ENCODE data around the gene LUC7L3. TPM values are rescaled to one million over a fixed set of nuclear protein-coding genes. Genes with fewer than 3 reads are reported as not detected.

The LUC7L3 gene
- total RNA-seq, 1 experiment from 2014 or later, result 136 TPM

DNA sequence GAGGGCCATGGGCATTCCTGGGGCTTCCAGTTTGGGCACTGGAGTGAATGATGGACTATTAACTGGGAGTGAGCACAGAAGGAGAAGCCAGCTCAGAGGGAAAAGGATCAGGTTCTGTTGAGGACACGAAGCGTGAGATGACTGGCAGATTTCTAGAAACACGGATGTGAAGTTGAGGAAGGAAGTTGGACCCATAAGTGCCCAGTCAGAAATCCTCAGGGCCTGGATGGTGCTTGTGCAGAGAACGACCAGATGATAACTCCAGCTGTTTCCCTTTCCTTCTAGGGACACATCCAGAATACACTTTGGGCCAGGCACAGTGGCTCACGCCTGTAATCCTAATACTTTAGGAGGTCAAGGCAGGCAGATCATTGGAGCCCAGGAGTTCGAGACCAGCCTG is 71.2 kb downstream of the LUC7L3 start:
- Histone ChIP-seq H3K4me1 (ENCODE audit: control insufficient read depth, insufficient read depth, low read length) (no peaks in the 10 kb centered on the region), H3K9me3 (ENCODE audit: control insufficient read depth, insufficient read depth, low read depth, low read length) (no peaks in the 10 kb centered on the region), H3K27me3 (ENCODE audit: control insufficient read depth, insufficient read depth, low read length) (no peaks in the 10 kb centered on the region), H3K27ac (ENCODE audit: low read length) (no peak overlapping the region), H3K36me3 (ENCODE audit: control insufficient read depth, insufficient read depth, low read length) (no peaks in the 10 kb centered on the region), H3K4me3 (ENCODE audit: low read depth in 2 of 2, low read length in 2 of 2) (no peak overlapping the region)
- no peak for DNase-seq (ENCODE audit: low read depth, low spot score)
- in situ Hi-C loops (cut with HindIII; ENCODE audit: low pct_unique_long_range_greater_than_20kb, low sequenced_read_pairs) (no loop called here), intact Hi-C loops (cut with micrococcal nuclease; ENCODE audit: unreplicated experiment) (no loop called here)
- TF ChIP-seq POLR2AphosphoS5 (IDR thresholded peaks at IDR 0.05; ENCODE audit: low read depth, low read length), result no peak
- TF ChIP-seq SIN3A (IDR thresholded peaks at IDR 0.05; ENCODE audit: borderline replicate concordance, insufficient read depth, low read depth, low read length), result no peak
- TF ChIP-seq, protein P1, sequence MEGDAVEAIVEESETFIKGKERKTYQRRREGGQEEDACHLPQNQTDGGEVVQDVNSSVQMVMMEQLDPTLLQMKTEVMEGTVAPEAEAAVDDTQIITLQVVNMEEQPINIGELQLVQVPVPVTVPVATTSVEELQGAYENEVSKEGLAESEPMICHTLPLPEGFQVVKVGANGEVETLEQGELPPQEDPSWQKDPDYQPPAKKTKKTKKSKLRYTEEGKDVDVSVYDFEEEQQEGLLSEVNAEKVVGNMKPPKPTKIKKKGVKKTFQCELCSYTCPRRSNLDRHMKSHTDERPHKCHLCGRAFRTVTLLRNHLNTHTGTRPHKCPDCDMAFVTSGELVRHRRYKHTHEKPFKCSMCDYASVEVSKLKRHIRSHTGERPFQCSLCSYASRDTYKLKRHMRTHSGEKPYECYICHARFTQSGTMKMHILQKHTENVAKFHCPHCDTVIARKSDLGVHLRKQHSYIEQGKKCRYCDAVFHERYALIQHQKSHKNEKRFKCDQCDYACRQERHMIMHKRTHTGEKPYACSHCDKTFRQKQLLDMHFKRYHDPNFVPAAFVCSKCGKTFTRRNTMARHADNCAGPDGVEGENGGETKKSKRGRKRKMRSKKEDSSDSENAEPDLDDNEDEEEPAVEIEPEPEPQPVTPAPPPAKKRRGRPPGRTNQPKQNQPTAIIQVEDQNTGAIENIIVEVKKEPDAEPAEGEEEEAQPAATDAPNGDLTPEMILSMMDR (IDR thresholded peaks at IDR 0.05), result no peak
- TF ChIP-seq TCF7L2 (IDR thresholded peaks at IDR 0.05; ENCODE audit: low read depth, low read length), result no peak
- TF ChIP-seq, protein P2, sequence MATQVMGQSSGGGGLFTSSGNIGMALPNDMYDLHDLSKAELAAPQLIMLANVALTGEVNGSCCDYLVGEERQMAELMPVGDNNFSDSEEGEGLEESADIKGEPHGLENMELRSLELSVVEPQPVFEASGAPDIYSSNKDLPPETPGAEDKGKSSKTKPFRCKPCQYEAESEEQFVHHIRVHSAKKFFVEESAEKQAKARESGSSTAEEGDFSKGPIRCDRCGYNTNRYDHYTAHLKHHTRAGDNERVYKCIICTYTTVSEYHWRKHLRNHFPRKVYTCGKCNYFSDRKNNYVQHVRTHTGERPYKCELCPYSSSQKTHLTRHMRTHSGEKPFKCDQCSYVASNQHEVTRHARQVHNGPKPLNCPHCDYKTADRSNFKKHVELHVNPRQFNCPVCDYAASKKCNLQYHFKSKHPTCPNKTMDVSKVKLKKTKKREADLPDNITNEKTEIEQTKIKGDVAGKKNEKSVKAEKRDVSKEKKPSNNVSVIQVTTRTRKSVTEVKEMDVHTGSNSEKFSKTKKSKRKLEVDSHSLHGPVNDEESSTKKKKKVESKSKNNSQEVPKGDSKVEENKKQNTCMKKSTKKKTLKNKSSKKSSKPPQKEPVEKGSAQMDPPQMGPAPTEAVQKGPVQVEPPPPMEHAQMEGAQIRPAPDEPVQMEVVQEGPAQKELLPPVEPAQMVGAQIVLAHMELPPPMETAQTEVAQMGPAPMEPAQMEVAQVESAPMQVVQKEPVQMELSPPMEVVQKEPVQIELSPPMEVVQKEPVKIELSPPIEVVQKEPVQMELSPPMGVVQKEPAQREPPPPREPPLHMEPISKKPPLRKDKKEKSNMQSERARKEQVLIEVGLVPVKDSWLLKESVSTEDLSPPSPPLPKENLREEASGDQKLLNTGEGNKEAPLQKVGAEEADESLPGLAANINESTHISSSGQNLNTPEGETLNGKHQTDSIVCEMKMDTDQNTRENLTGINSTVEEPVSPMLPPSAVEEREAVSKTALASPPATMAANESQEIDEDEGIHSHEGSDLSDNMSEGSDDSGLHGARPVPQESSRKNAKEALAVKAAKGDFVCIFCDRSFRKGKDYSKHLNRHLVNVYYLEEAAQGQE (IDR thresholded peaks at IDR 0.05; ENCODE audit: insufficient read depth in 1 of 2, low read depth in 2 of 2, low read length in 1 of 2), result no peak
- no TSS peak for BruUV-seq (replicated peaks)
- no peak for ATAC-seq
- ChIA-PET POLR2A (no interaction called here), CTCF (no interaction called here)

DNA sequence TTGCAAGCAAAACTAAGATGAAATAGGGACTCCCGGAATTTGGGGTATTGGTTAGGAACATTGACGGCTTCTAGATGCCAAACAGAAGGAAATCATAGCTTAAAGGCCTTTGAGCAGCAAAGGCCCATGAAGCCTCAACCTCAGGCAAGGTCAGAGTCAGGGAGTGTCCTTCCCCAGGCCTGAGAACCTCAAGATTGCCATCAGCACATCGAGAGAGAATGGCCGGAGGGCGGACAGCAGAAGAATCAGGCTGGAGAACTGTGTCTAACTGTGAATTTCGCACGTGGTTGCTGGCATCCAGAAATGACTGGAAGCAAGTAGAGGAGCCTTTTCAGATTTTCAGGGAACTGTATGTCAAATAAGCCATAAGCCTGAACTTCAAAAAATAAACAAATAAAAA is 72.7 kb downstream of the LUC7L3 start:
- no peaks in the 10 kb centered on the region for H3K9me3 ChIP-seq (ENCODE audit: control insufficient read depth, insufficient read depth, low read depth, low read length)
- H3K4me1 ChIP-seq (ENCODE audit: control insufficient read depth, insufficient read depth, low read length), result no peaks in the 10 kb centered on the region
- DNase-seq (ENCODE audit: low read depth, low spot score) (no peak), ATAC-seq (no peak)
- no peak overlapping the region for H3K4me3 ChIP-seq (ENCODE audit: low read depth in 2 of 2, low read length in 2 of 2)
- POLR2A ChIA-PET, result no interaction called here
- no peaks in the 10 kb centered on the region for H3K27me3 ChIP-seq (ENCODE audit: control insufficient read depth, insufficient read depth, low read length)
- H3K27ac ChIP-seq (ENCODE audit: low read length), result no peak overlapping the region
- no peak for TF ChIP-seq TCF7L2 (IDR thresholded peaks at IDR 0.05; ENCODE audit: low read depth, low read length)
- TF ChIP-seq, protein P1 (IDR thresholded peaks at IDR 0.05), result no peak
- TF ChIP-seq, protein P2 (IDR thresholded peaks at IDR 0.05; ENCODE audit: insufficient read depth in 1 of 2, low read depth in 2 of 2, low read length in 1 of 2), result no peak
- no peak for TF ChIP-seq SIN3A (IDR thresholded peaks at IDR 0.05; ENCODE audit: borderline replicate concordance, insufficient read depth, low read depth, low read length)
- no peak for TF ChIP-seq POLR2AphosphoS5 (IDR thresholded peaks at IDR 0.05; ENCODE audit: low read depth, low read length)
- intact Hi-C loops (cut with micrococcal nuclease; ENCODE audit: unreplicated experiment) (no loop called here), in situ Hi-C loops (cut with HindIII; ENCODE audit: low pct_unique_long_range_greater_than_20kb, low sequenced_read_pairs) (no loop called here)
- no peaks in the 10 kb centered on the region for H3K36me3 ChIP-seq (ENCODE audit: control insufficient read depth, insufficient read depth, low read length)
- CTCF ChIA-PET, result no interaction called here
- BruUV-seq (replicated peaks), result no TSS peak

Data from Panc1 (cell line).